ENCODE data around the gene FAM47C. TPM values are rescaled to one million over a fixed set of nuclear protein-coding genes. Genes with fewer than 3 reads are reported as not detected.
"Not testable (repeated sequence)": the region's sequence is repeated elsewhere in the genome, so short reads cannot be mapped to it uniquely, and the experiment has no call there.

The FAM47C gene
- total RNA-seq, 1 donor from 2014 or later, result not detected

GRCh38 chrX:37047776-37048175 is 39.6 kb downstream of the FAM47C start:
- Mint-ChIP-seq H3K36me3 (ENCODE audit: low read depth, unreplicated experiment) (no peaks in the 10 kb centered on the region), H3K27me3 (ENCODE audit: low read depth, unreplicated experiment) (peaks cover 2% of the 10 kb centered on the region), H3K9me3 (ENCODE audit: unreplicated experiment) (peaks cover 4% of the 10 kb centered on the region), H3K4me3 (ENCODE audit: unreplicated experiment) (no peak overlapping the region), H3K27ac (ENCODE audit: unreplicated experiment) (no peak overlapping the region), H3K4me1 (ENCODE audit: low read depth, unreplicated experiment) (no peaks in the 10 kb centered on the region)
- Histone ChIP-seq H3K36me3 (ENCODE audit: insufficient read depth, low read length) (no peaks in the 10 kb centered on the region), H4K20me1 (ENCODE audit: insufficient read depth, low read length) (no peaks in the 10 kb centered on the region), H3K4me3 (ENCODE audit: insufficient read depth, low read depth, low read length) (no peak overlapping the region), H3K27me3 (ENCODE audit: insufficient read depth, low read length) (no peaks in the 10 kb centered on the region), H3K27ac (ENCODE audit: low read depth, low read length) (no peak overlapping the region), H2AFZ (ENCODE audit: low read depth, low read length) (no peak overlapping the region), H3K4me1 (ENCODE audit: insufficient read depth, low read length) (no peaks in the 10 kb centered on the region), H3K4me2 (ENCODE audit: low read length) (no peak overlapping the region), H3K79me2 (ENCODE audit: insufficient read depth, low read length) (no peaks in the 10 kb centered on the region), H3K9ac (ENCODE audit: low read length) (no peak overlapping the region), H3K9me3 (ENCODE audit: insufficient read depth, low read depth, low read length) (no peaks in the 10 kb centered on the region)
- TF ChIP-seq EZH2 (IDR thresholded peaks at IDR 0.05; ENCODE audit: insufficient read depth, low read length), result no peak
- no peak for TF ChIP-seq CTCF (IDR thresholded peaks at IDR 0.05; ENCODE audit: insufficient read depth, low read depth, low read length)
- DNase-seq (ENCODE audit: low read depth) (no peak), FAIRE-seq (peak; percentile 34)

GRCh38 chrX:37057572-37057971 is 49.4 kb downstream of the FAM47C start:
- not testable (repeated sequence) for H3K4me2 ChIP-seq (ENCODE audit: low read length); H3K4me1 ChIP-seq (ENCODE audit: insufficient read depth, low read length); H3K79me2 ChIP-seq (ENCODE audit: insufficient read depth, low read length); H3K9me3 Mint-ChIP-seq (ENCODE audit: unreplicated experiment); H3K36me3 Mint-ChIP-seq (ENCODE audit: low read depth, unreplicated experiment); H2AFZ ChIP-seq (ENCODE audit: low read depth, low read length); H3K27me3 ChIP-seq (ENCODE audit: insufficient read depth, low read length); H3K4me3 ChIP-seq (ENCODE audit: insufficient read depth, low read depth, low read length); H4K20me1 ChIP-seq (ENCODE audit: insufficient read depth, low read length); H3K9me3 ChIP-seq (ENCODE audit: insufficient read depth, low read depth, low read length); H3K9ac ChIP-seq (ENCODE audit: low read length); H3K27ac Mint-ChIP-seq (ENCODE audit: unreplicated experiment); FAIRE-seq; H3K4me1 Mint-ChIP-seq (ENCODE audit: low read depth, unreplicated experiment); H3K27me3 Mint-ChIP-seq (ENCODE audit: low read depth, unreplicated experiment); H3K4me3 Mint-ChIP-seq (ENCODE audit: unreplicated experiment); H3K36me3 ChIP-seq (ENCODE audit: insufficient read depth, low read length); DNase-seq (ENCODE audit: low read depth); H3K27ac ChIP-seq (ENCODE audit: low read depth, low read length)

DNA sequence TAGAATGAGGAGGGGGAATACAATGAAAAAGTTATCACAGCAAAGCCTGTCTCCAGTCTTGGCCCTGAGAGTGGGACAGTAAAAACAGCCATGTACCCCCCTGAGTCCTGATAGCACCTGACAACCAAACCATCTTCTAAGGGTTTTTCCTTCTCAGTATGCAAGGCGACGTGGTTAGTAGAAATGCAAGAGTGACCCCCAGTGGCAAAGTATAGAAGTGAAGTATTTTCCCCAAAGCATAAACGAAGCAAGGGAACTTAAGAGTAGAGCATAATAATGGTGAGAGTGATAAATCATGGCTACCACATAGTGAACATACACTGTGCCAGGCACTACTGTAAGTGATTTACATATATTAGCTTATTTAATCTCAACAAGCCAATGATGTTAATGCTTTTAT is 52.8 kb downstream of the FAM47C start:
- TF ChIP-seq CTCF (IDR thresholded peaks at IDR 0.05; ENCODE audit: insufficient read depth, low read depth, low read length), result peak; percentile 40
- no peak for TF ChIP-seq EZH2 (IDR thresholded peaks at IDR 0.05; ENCODE audit: insufficient read depth, low read length)
- H3K9me3 ChIP-seq (ENCODE audit: insufficient read depth, low read depth, low read length), result no peaks in the 10 kb centered on the region
- Mint-ChIP-seq H3K4me3 (ENCODE audit: unreplicated experiment) (no peak overlapping the region), H3K36me3 (ENCODE audit: low read depth, unreplicated experiment) (no peaks in the 10 kb centered on the region), H3K27me3 (ENCODE audit: low read depth, unreplicated experiment) (no peaks in the 10 kb centered on the region), H3K4me1 (ENCODE audit: low read depth, unreplicated experiment) (no peaks in the 10 kb centered on the region), H3K27ac (ENCODE audit: unreplicated experiment) (no peak overlapping the region), H3K9me3 (ENCODE audit: unreplicated experiment) (no peaks in the 10 kb centered on the region)
- no peak overlapping the region for H3K27ac ChIP-seq (ENCODE audit: low read depth, low read length)
- no peak overlapping the region for H3K4me2 ChIP-seq (ENCODE audit: low read length)
- peaks cover 2% of the 10 kb centered on the region for H3K27me3 ChIP-seq (ENCODE audit: insufficient read depth, low read length)
- H3K9ac ChIP-seq (ENCODE audit: low read length), result no peak overlapping the region
- no peak overlapping the region for H2AFZ ChIP-seq (ENCODE audit: low read depth, low read length)
- FAIRE-seq, result peak; percentile 95
- no peaks in the 10 kb centered on the region for H4K20me1 ChIP-seq (ENCODE audit: insufficient read depth, low read length)
- no peak overlapping the region for H3K4me3 ChIP-seq (ENCODE audit: insufficient read depth, low read depth, low read length)
- peak; percentile 6 for DNase-seq (ENCODE audit: low read depth)
- no peaks in the 10 kb centered on the region for H3K79me2 ChIP-seq (ENCODE audit: insufficient read depth, low read length)
- H3K4me1 ChIP-seq (ENCODE audit: insufficient read depth, low read length), result no peaks in the 10 kb centered on the region
- no peaks in the 10 kb centered on the region for H3K36me3 ChIP-seq (ENCODE audit: insufficient read depth, low read length)

All from astrocyte (in vitro differentiated cells and primary cell).